Erythroblast (primary cell): Measurements from ENCODE around the gene SPAAR.

Experiments used
- GATA1 ChIP-seq: IDR thresholded peaks from 2 replicates; pipeline ENCODE4 v1.6.1; 2011; ENCODE audit warnings: low read depth, mild to moderate bottlenecking, control low read depth, low read length, moderate library complexity
- POLR2A ChIP-seq: IDR thresholded peaks from 2 replicates; pipeline ENCODE4 v1.6.1; 2011; ENCODE audit warnings: mild to moderate bottlenecking, low read length

- no peak for TF ChIP-seq POLR2A
- TF ChIP-seq GATA1 = no peak
Measured at GRCh38 chr9:35958104-35958837, 49.0 kb downstream of the SPAAR start, which contains the start of gene OR2S2.
